Effector memory CD4-positive, alpha-beta T cell (primary cell): Measurements from ENCODE around the gene ABHD17A.
"Not testable (repeated sequence)": the region's sequence is repeated elsewhere in the genome, so short reads cannot be mapped to it uniquely, and the experiment has no call there.

Source experiments
- DNase-seq, 3 donors: peaks; one replicate each; pipeline ENCODE4 v3.0.0-alpha.2; 2020
- H3K27ac ChIP-seq: 2 replicates; pipeline ENCODE4 v1.7.0; 2013; ENCODE audit warnings: mild to moderate bottlenecking, low read length, moderate library complexity; ENCODE audit not compliant: insufficient read depth, poor library complexity, severe bottlenecking
- H3K27me3 ChIP-seq: replicated peaks from 2 replicates; pipeline ENCODE4 v1.7.0; 2013; ENCODE audit warnings: mild to moderate bottlenecking, low read length; ENCODE audit not compliant: insufficient read depth, control insufficient read depth, poor library complexity, severe bottlenecking
- H3K36me3 ChIP-seq: 2 replicates; pipeline ENCODE4 v1.7.0; 2013; ENCODE audit warnings: mild to moderate bottlenecking, low read length, moderate library complexity; ENCODE audit not compliant: control insufficient read depth, insufficient read depth
- H3K4me1 ChIP-seq: 2 replicates; pipeline ENCODE4 v1.7.0; 2013; ENCODE audit warnings: low read length, mild to moderate bottlenecking; ENCODE audit not compliant: control insufficient read depth, insufficient read depth, poor library complexity, severe bottlenecking
- H3K4me3 ChIP-seq: 2 replicates; pipeline ENCODE4 v1.7.0; 2013; ENCODE audit warnings: low read length, low read depth, mild to moderate bottlenecking; ENCODE audit not compliant: insufficient read depth, poor library complexity, severe bottlenecking
- H3K9me3 ChIP-seq: 2 replicates; pipeline ENCODE4 v1.7.0; 2013; ENCODE audit warnings: mild to moderate bottlenecking, low read length, moderate library complexity; ENCODE audit not compliant: control insufficient read depth
- total RNA-seq, 3 donors: gene quantifications; one replicate each; lab custom pipeline; 2026; lab: John Stamatoyannopoulos, UW

The ABHD17A gene
- total RNA-seq, result 196 to 252 (median 224) reads per million in 3 donors

DNA sequence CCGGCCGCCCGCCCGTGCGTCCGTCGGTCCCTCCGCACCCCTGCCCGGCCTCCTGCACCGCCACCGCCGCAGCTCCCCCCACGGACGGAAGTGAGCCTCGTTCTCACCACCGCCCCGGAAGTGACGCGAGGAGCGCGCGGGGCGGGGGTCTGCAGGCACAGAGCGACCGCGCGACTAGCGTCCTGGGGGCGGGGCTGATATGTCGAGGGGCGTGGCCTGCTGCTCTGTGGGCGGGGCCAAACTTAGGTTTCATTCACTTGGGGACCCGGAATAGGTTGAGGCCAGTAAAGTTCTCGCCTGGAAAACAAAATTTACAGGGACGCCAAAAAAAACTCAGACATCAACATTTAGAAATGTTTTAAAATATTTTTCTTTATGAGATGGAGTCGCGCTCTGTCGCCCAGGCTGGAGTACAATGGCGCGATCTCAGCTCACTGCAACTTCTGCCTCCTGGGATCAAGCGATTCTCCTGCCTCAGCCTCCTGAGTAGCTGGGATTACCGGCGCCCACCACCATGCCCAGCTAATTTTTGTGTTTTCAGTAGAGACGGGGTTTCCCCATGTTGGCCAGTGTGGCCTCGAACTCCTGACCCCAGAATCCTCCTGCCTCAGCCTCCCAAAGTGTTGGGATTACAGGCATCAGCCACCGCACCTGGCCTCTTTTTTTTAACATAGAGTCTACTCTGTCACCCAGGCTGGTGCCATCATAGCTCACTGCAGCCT, at the start of gene ABHD17A:
Gene ABHD17A (minus strand): TSS at position 99 of the 722 bp plus-strand sequence. CDS start 3,930 bp downstream, outside the sequence.
- Histone ChIP-seq H3K27ac (peak within 1 kb of the TSS; percentile 88), H3K4me3 (peak within 1 kb of the TSS; percentile 98), H3K4me1 (peaks cover 28% of the 10 kb centered on the region)
- H3K27me3 ChIP-seq, H3K9me3 ChIP-seq, H3K36me3 ChIP-seq: not testable (repeated sequence)
- peak; percentile 89 to 93 (median 90) for DNase-seq

- Histone ChIP-seq H3K9me3 (no peaks in the 10 kb centered on the region), H3K4me1 (peaks cover 6% of the 10 kb centered on the region), H3K36me3 (no peaks in the 10 kb centered on the region), H3K27me3 (no peaks in the 10 kb centered on the region), H3K4me3 (no peak overlapping the region), H3K27ac (no peak overlapping the region)
- no peak for DNase-seq
Observed at GRCh38 chr19:1933942-1934341, 48.6 kb upstream of the ABHD17A start.

DNA sequence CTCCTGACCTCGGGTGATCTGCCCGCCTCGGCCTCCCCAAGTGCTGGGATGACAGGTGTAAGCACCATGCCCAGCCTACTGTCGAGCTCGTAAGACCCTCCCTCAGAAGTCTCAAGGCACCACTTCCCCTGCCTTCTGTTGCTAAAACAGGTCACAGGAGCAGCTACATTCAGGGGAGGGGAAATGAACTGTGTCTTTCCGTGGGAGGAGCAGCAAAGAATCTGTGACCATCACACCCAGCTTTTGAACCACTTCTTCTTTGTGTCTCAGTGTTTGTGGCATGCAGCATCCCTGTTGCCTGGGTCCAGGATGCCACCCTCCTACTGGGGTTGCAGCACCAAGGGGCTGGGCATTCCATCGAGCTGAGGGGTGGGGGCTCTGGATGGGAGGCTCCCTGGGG, 47.9 kb upstream of the ABHD17A start:
- H3K4me1 ChIP-seq, result peaks cover 6% of the 10 kb centered on the region
- no peaks in the 10 kb centered on the region for H3K27me3 ChIP-seq
- no peak overlapping the region for H3K4me3 ChIP-seq
- no peak for DNase-seq
- H3K27ac ChIP-seq, result no peak overlapping the region
- H3K36me3 ChIP-seq, result no peaks in the 10 kb centered on the region
- no peaks in the 10 kb centered on the region for H3K9me3 ChIP-seq

GRCh38 chr19:1932395-1932794, 47.1 kb upstream of the ABHD17A start:
- Histone ChIP-seq H3K9me3 (no peaks in the 10 kb centered on the region), H3K4me1 (peaks cover 11% of the 10 kb centered on the region), H3K4me3 (no peak overlapping the region), H3K36me3 (no peaks in the 10 kb centered on the region), H3K27ac (no peak overlapping the region), H3K27me3 (no peaks in the 10 kb centered on the region)
- no peak for DNase-seq

GRCh38 chr19:1931445-1931844, 46.1 kb upstream of the ABHD17A start:
- no peak for DNase-seq
- H3K4me1 ChIP-seq, result peaks cover 12% of the 10 kb centered on the region
- H3K36me3 ChIP-seq, result no peaks in the 10 kb centered on the region
- H3K9me3 ChIP-seq, result no peaks in the 10 kb centered on the region
- H3K27me3 ChIP-seq, result no peaks in the 10 kb centered on the region
- H3K27ac ChIP-seq, result no peak overlapping the region
- H3K4me3 ChIP-seq, result no peak overlapping the region

GRCh38 chr19:1929021-1929742, 43.9 kb upstream of the ABHD17A start:
- Histone ChIP-seq H3K27me3 (no peaks in the 10 kb centered on the region), H3K4me3 (peak overlapping the region; percentile 43), H3K36me3 (no peaks in the 10 kb centered on the region), H3K27ac (no peak overlapping the region), H3K9me3 (no peaks in the 10 kb centered on the region), H3K4me1 (peaks cover 13% of the 10 kb centered on the region)
- DNase-seq, result peak; percentile 61 to 69 (median 66)

- no peaks in the 10 kb centered on the region for H3K9me3 ChIP-seq
- H3K4me3 ChIP-seq, result no peak overlapping the region
- H3K27ac ChIP-seq, result no peak overlapping the region
- no peak for DNase-seq
- H3K27me3 ChIP-seq, result no peaks in the 10 kb centered on the region
- H3K4me1 ChIP-seq, result peaks cover 23% of the 10 kb centered on the region
- H3K36me3 ChIP-seq, result peaks cover 3% of the 10 kb centered on the region
Observed at GRCh38 chr19:1925544-1925943, 40.2 kb upstream of the ABHD17A start.

DNA sequence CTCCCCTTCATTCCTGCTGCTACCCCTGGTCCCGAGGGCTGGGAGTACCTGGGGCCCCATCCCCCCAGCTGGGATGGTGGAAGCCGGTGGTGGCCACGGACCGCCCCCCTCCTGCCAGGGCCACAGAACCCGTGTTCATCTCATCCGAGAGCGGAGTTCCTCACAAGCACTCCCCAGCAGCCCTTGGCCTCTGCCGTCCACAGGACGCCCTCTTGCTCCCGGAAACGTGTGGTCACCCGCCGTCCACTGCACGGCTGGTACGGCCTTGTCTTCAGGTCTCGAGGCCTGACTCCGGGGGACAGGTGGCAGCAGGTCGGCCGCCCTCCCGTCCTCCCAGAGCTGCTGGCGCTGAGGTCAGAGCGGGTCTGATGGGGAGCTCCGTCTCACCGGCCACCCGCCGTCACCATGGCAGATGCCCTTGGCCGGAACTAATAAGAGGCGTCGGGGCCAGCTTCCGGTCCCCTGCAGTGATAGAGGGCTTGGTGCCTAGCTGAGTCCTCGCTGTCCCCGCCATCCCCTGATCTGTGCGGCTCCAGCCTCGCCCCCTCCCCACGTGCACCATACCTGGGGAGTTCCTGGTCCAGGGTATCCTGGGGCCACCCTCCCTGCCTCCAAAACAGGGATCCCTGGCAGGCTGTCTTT, 39.1 kb upstream of the ABHD17A start:
- H3K4me1 ChIP-seq, result peaks cover 16% of the 10 kb centered on the region
- no peaks in the 10 kb centered on the region for H3K9me3 ChIP-seq
- H3K27me3 ChIP-seq, result no peaks in the 10 kb centered on the region
- peaks cover 6% of the 10 kb centered on the region for H3K36me3 ChIP-seq
- H3K27ac ChIP-seq, result no peak overlapping the region
- no peak for DNase-seq
- H3K4me3 ChIP-seq, result no peak overlapping the region

DNA sequence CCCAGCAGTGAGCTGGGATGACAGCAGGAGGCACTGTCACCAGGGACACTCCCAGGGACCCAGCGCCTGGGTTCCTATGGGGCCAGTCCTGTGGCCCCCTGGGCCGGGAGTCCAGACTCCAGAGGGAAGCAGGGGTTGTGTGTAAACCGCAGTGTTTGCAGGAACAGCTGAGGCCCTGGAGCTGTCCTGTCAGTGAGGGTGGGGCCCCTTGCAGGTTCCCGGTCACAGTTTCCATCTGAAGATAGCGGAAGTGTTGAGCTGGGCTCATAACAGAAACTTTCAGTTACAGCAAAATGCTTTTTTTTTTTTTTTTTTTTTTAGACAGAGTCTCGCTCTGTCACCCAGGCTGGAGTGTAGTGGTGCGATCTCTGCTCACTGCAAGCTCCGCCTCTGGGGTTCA, 38.0 kb upstream of the ABHD17A start:
- Histone ChIP-seq H3K27ac (no peak overlapping the region), H3K36me3 (peaks cover 6% of the 10 kb centered on the region), H3K4me3 (no peak overlapping the region), H3K4me1 (peaks cover 16% of the 10 kb centered on the region), H3K27me3 (no peaks in the 10 kb centered on the region), H3K9me3 (no peaks in the 10 kb centered on the region)
- no peak for DNase-seq

DNA sequence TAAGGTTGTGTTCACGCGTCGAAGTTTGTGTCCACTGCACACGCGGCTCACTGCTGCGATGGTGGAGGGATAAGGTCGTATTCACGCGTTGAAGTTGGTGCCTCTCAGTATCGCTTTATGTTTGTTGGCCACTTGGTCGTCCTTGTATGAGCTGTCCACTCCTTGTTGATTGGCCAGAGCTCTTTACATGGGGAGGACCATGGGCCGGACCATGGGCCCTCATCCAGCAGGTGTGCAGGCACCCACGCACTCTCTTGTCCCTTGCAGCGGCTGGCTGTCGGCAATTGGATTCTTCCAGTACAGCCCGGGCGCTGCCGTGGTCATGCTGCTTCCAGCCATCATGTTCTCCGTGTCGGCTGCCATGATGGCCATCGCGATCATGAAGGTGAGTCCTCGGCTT, 37.5 kb upstream of the ABHD17A start:
- Histone ChIP-seq H3K4me3 (no peak overlapping the region), H3K4me1 (peaks cover 16% of the 10 kb centered on the region), H3K27me3 (no peaks in the 10 kb centered on the region), H3K9me3 (no peaks in the 10 kb centered on the region), H3K36me3 (peaks cover 11% of the 10 kb centered on the region), H3K27ac (no peak overlapping the region)
- DNase-seq, result no peak
